GM12891 (cell line): ENCODE data around the gene KCND3.

Experiments used
- POLR2A ChIP-seq: IDR thresholded peaks from 2 replicates; pipeline ENCODE4 v1.6.1; 2011; ENCODE audit warnings: low read depth, low read length, control low read depth
- POLR2AphosphoS5 ChIP-seq: IDR thresholded peaks from 2 replicates; pipeline ENCODE4 v1.6.1; 2011; ENCODE audit warnings: low read depth, low read length, control low read depth
- SPI1 ChIP-seq: IDR thresholded peaks from 2 replicates; pipeline ENCODE4 v1.6.1; 2011; ENCODE audit warnings: low read depth, low read length, control low read depth

DNA sequence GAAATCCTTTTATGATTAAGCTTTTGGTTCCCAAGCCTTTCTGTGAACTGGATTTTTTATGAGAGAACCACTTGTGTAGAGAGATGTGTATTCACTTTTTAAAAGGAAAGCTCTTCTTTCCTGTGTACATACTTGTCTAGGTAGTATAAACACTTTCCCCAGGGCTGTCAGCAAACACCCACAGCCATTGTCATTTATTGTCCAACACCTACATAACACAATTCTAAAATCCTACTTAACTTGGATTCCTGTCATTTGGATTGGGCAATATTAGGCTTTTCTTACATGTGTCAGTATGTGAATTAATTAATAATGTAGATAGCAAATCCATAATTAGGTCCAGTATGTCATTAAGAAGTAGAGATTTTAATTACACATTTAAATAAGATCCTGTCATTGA, 221.4 kb downstream of the KCND3 start:
- no peak for TF ChIP-seq POLR2A
- TF ChIP-seq SPI1 = no peak
- TF ChIP-seq POLR2AphosphoS5 = no peak
